ENCODE data around the gene ATP5MC3.

DNA sequence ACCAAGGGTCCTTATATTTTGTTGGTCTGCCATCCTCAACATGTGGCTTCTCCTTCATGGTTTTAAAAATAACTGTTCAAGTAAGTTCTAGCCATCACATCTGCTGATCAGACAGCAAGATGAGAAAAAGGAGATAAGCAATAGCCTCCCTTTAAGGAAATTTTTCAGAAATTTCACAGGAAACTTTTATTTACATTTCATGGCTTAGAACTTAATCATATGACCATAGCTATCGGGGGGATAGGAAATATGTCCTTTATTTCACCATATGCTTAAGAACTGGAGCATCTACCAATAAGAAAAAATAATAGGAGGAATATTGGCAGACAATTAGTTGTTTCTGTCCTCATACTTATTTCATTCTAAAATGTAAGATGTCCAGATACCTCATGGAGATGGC, 29.7 kb downstream of the ATP5MC3 start:
- TF ChIP-seq SIN3A (IDR thresholded peaks at IDR 0.05; ENCODE audit: borderline replicate concordance, insufficient read depth, low read depth, low read length) (no peak), POLR2AphosphoS5 (IDR thresholded peaks at IDR 0.05; ENCODE audit: low read depth, low read length) (no peak)
- TF ChIP-seq, protein P1, sequence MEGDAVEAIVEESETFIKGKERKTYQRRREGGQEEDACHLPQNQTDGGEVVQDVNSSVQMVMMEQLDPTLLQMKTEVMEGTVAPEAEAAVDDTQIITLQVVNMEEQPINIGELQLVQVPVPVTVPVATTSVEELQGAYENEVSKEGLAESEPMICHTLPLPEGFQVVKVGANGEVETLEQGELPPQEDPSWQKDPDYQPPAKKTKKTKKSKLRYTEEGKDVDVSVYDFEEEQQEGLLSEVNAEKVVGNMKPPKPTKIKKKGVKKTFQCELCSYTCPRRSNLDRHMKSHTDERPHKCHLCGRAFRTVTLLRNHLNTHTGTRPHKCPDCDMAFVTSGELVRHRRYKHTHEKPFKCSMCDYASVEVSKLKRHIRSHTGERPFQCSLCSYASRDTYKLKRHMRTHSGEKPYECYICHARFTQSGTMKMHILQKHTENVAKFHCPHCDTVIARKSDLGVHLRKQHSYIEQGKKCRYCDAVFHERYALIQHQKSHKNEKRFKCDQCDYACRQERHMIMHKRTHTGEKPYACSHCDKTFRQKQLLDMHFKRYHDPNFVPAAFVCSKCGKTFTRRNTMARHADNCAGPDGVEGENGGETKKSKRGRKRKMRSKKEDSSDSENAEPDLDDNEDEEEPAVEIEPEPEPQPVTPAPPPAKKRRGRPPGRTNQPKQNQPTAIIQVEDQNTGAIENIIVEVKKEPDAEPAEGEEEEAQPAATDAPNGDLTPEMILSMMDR (IDR thresholded peaks at IDR 0.05), result no peak
